H1 (cell line): ENCODE data around the gene AHI1. TPM values are rescaled to one million over a fixed set of nuclear protein-coding genes. Genes with fewer than 3 reads are reported as not detected.

ENCODE experiments used
- CTCF ChIA-PET: fragments of 300-600 bp; sonication (Branson Sonifier 250); formaldehyde crosslinking; loops from one replicate; lab custom pipeline; 2021; ENCODE audit not compliant: partially characterized antibody; lab: Charles Lee
- POLR2A ChIA-PET: fragments of 300-600 bp; sonication (Branson Sonifier 250); formaldehyde crosslinking; loops from one replicate; lab custom pipeline; 2021; ENCODE audit warnings: inconsistent platforms; ENCODE audit not compliant: partially characterized antibody; lab: Charles Lee
- DNase-seq, 2 experiments: peaks; one replicate each; pipeline versions ENCODE4 v3.0.0 to v3.0.0-alpha.2; 2010 to 2022; ENCODE audit warnings: low spot score in 2 of 2, low read depth in 1 of 2, mixed read lengths in 1 of 2
- FAIRE-seq: peaks from 2 replicates; lab custom pipeline; 2011; peaks lifted over from hg19 to GRCh38; lab: Jason Lieb, UNC
- H2AFZ ChIP-seq: 2 replicates; pipeline ENCODE4 v1.8.1; 2012; ENCODE audit warnings: low read length, inconsistent platforms
- H2AK5ac ChIP-seq: 2 replicates; pipeline ENCODE4 v1.6.1; 2013; ENCODE audit warnings: low read depth, low read length
- H2BK120ac ChIP-seq: replicated peaks from 2 replicates; pipeline ENCODE3; 2013; ENCODE audit warnings: low read depth, low read length, inconsistent platforms
- H2BK12ac ChIP-seq: 2 replicates; pipeline ENCODE4 v1.6.1; 2013; ENCODE audit warnings: low read depth, low read length
- H2BK15ac ChIP-seq: 2 replicates; pipeline ENCODE4 v1.6.1; 2013; ENCODE audit warnings: low read length
- H2BK20ac ChIP-seq: 2 replicates; pipeline ENCODE4 v1.6.1; 2013; ENCODE audit warnings: low read length
- H2BK5ac ChIP-seq: 2 replicates; pipeline ENCODE4 v1.6.1; 2013; ENCODE audit warnings: low read depth, low read length
- H3K14ac ChIP-seq: 2 replicates; pipeline ENCODE4 v1.6.1; 2013; ENCODE audit warnings: inconsistent platforms; ENCODE audit not compliant: insufficient read length
- H3K18ac ChIP-seq: 2 replicates; pipeline ENCODE4 v1.6.1; 2013; ENCODE audit warnings: low read length; ENCODE audit errors: extremely low read depth
- H3K23ac ChIP-seq: 2 replicates; pipeline ENCODE4 v1.6.1; 2013; ENCODE audit warnings: inconsistent platforms; ENCODE audit not compliant: insufficient read length
- H3K23me2 ChIP-seq: 2 replicates; pipeline ENCODE4 v1.6.1; 2013; ENCODE audit warnings: low read depth, low read length
- H3K27ac ChIP-seq: 2 replicates; pipeline ENCODE4 v1.6.1; 2011; ENCODE audit warnings: low read depth, low read length, inconsistent platforms
- H3K27me3 ChIP-seq, 4 experiments: replicated peaks in 1 of 4; 1 replicate in 1 of 4; 2 replicates in 3 of 4; pipeline versions ENCODE4 v1.6.1 to v1.8.1; 2011 to 2013; ENCODE audit warnings: low read length in 3 of 4, mild to moderate bottlenecking in 3 of 4, inconsistent platforms in 2 of 4, mixed read lengths in 2 of 4, moderate library complexity in 1 of 4; ENCODE audit not compliant: control insufficient read depth in 3 of 4, insufficient read depth in 3 of 4; ENCODE audit errors: extremely low read depth in 1 of 4
- H3K36me3 ChIP-seq, 4 experiments: 2 replicates each; pipeline versions ENCODE4 v1.6.1 to v1.8.1; 2011 to 2013; ENCODE audit warnings: mild to moderate bottlenecking in 4 of 4, low read length in 3 of 4, moderate library complexity in 2 of 4, control low read depth in 1 of 4, inconsistent platforms in 1 of 4; ENCODE audit not compliant: insufficient read depth in 4 of 4, control insufficient read depth in 2 of 4
- H3K4ac ChIP-seq: replicated peaks from 2 replicates; pipeline ENCODE3; 2013; ENCODE audit warnings: low read length, low read depth, mixed read lengths, inconsistent platforms; ENCODE audit not compliant: insufficient read length
- H3K4me1 ChIP-seq, 4 experiments: replicated peaks in 1 of 4; 1 replicate in 1 of 4; 2 replicates in 3 of 4; pipeline versions ENCODE4 v1.6.1 to v1.8.1; 2011 to 2013; ENCODE audit warnings: low read length in 3 of 4, inconsistent platforms in 2 of 4, mixed read lengths in 1 of 4; ENCODE audit not compliant: insufficient read depth in 4 of 4, control insufficient read depth in 3 of 4
- H3K4me2 ChIP-seq, 2 experiments: 2 replicates each; pipeline versions ENCODE4 v1.6.1 to v1.8.1; 2011 to 2013; ENCODE audit warnings: low read depth in 2 of 2, low read length in 2 of 2, control low read depth in 1 of 2, inconsistent platforms in 1 of 2, mild to moderate bottlenecking in 1 of 2; ENCODE audit not compliant: insufficient read depth in 1 of 2
- H3K4me3 ChIP-seq, 4 experiments: fragments of 200-600, 300-600 bp in 1 of 4; sonication (generic), shearing (Covaris generic), sonication (Bioruptor Twin) in 1 of 4; 2 replicates each; pipeline versions ENCODE4 v1.5.1 to v1.8.1; 2011 to 2016; ENCODE audit warnings: low read length in 4 of 4, low read depth in 3 of 4, control low read depth in 2 of 4, inconsistent platforms in 2 of 4, mild to moderate bottlenecking in 2 of 4, mixed read lengths in 1 of 4, moderate library complexity in 1 of 4; ENCODE audit not compliant: insufficient read depth in 2 of 4; ENCODE audit errors: extremely low read depth in 1 of 4
- H3K56ac ChIP-seq: replicated peaks from 2 replicates; pipeline ENCODE3; 2013; ENCODE audit warnings: low read depth, mild to moderate bottlenecking, mixed read lengths, low read length, inconsistent platforms; ENCODE audit not compliant: insufficient read length
- H3K79me1 ChIP-seq: 2 replicates; pipeline ENCODE4 v1.6.1; 2013; ENCODE audit warnings: low read depth, low read length, control low read depth
- H3K79me2 ChIP-seq, 2 experiments: 2 replicates each; pipeline versions ENCODE4 v1.6.1 to v1.8.1; 2012 to 2013; ENCODE audit warnings: low read length in 2 of 2, mild to moderate bottlenecking in 2 of 2, inconsistent platforms in 1 of 2; ENCODE audit not compliant: insufficient read depth in 2 of 2, control insufficient read depth in 1 of 2
- H3K9ac ChIP-seq, 4 experiments: replicated peaks in 1 of 4; 1 replicate in 1 of 4; 2 replicates in 3 of 4; pipeline versions ENCODE4 v1.6.1 to v1.8.1; 2011 to 2013; ENCODE audit warnings: low read depth in 3 of 4, low read length in 3 of 4, control low read depth in 2 of 4, mild to moderate bottlenecking in 2 of 4, moderate library complexity in 2 of 4, inconsistent platforms in 1 of 4; ENCODE audit errors: extremely low read depth in 1 of 4
- H3K9me3 ChIP-seq, 2 experiments: 2 replicates each; pipeline versions ENCODE4 v1.6.1 to v1.8.1; 2012 to 2013; ENCODE audit warnings: mild to moderate bottlenecking in 2 of 2, moderate library complexity in 2 of 2, control low read depth in 1 of 2, inconsistent platforms in 1 of 2, low read depth in 1 of 2, low read length in 1 of 2, mixed read lengths in 1 of 2; ENCODE audit not compliant: insufficient read depth in 2 of 2
- H4K20me1 ChIP-seq, 2 experiments: replicated peaks in 1 of 2; 2 replicates each; pipeline versions ENCODE3 to v1.8.1; 2011 to 2013; ENCODE audit warnings: inconsistent platforms in 2 of 2, low read length in 2 of 2, mild to moderate bottlenecking in 1 of 2; ENCODE audit not compliant: insufficient read depth in 2 of 2, control insufficient read depth in 1 of 2
- H4K5ac ChIP-seq: 2 replicates; pipeline ENCODE4 v1.6.1; 2013; ENCODE audit warnings: low read length, low read depth, mixed read lengths, inconsistent platforms; ENCODE audit not compliant: insufficient read length
- H4K8ac ChIP-seq: 2 replicates; pipeline ENCODE4 v1.8.0; 2013; ENCODE audit warnings: mild to moderate bottlenecking, moderate library complexity, low read length, inconsistent platforms; ENCODE audit not compliant: insufficient read depth; ENCODE audit errors: extremely low read depth
- H4K91ac ChIP-seq: replicated peaks from 2 replicates; pipeline ENCODE3; 2013; ENCODE audit warnings: low read length, mixed read lengths, inconsistent platforms; ENCODE audit not compliant: insufficient read length
- BRCA1 ChIP-seq: IDR thresholded peaks from 2 replicates; pipeline ENCODE4 v1.6.1; 2012; ENCODE audit warnings: low read depth, low read length, improper control_type of control experiment
- CEBPB ChIP-seq: IDR thresholded peaks from 2 replicates; pipeline ENCODE4 v1.6.1; 2012; ENCODE audit warnings: low read depth, low read length
- CHD1 ChIP-seq: IDR thresholded peaks from 2 replicates; pipeline ENCODE4 v1.6.1; 2012; ENCODE audit warnings: low read depth, low read length, improper control_type of control experiment
- CHD2 ChIP-seq: IDR thresholded peaks from 2 replicates; pipeline ENCODE4 v1.6.1; 2012; ENCODE audit warnings: low read length, improper control_type of control experiment
- NANOG ChIP-seq: IDR thresholded peaks from 2 replicates; pipeline ENCODE4 v1.6.1; 2011; ENCODE audit warnings: low read length, low read depth, mild to moderate bottlenecking, inconsistent platforms; ENCODE audit not compliant: insufficient read depth, poor library complexity, severe bottlenecking
- RAD21 ChIP-seq, 2 experiments: IDR thresholded peaks in 1 of 2; conservative IDR thresholded peaks in 1 of 2; 2 replicates each; pipeline ENCODE4 v1.6.1; 2011; ENCODE audit warnings: low read depth in 2 of 2, low read length in 2 of 2, improper control_type of control experiment in 1 of 2, inconsistent platforms in 1 of 2, mild to moderate bottlenecking in 1 of 2, moderate library complexity in 1 of 2
- RFX5 ChIP-seq: IDR thresholded peaks from 2 replicates; pipeline ENCODE4 v1.6.1; 2011; ENCODE audit warnings: low read depth, low read length, improper control_type of control experiment, borderline replicate concordance
- TAF7 ChIP-seq: optimal IDR thresholded peaks from 2 replicates; pipeline ENCODE3; 2011; ENCODE audit warnings: low read depth, mild to moderate bottlenecking, inconsistent platforms, low read length, moderate library complexity, borderline replicate concordance
- TEAD4 ChIP-seq: IDR thresholded peaks from 2 replicates; pipeline ENCODE4 v1.6.1; 2012; ENCODE audit warnings: low read depth, low read length, inconsistent platforms, mixed read lengths
- polyA plus RNA-seq, 7 experiments: library from polyadenylated mRNA; depleted of rRNA in 3 of 7; stranded (reverse) in 5 of 7; unstranded in 2 of 7; fragments of >200 nt in 5 of 7; fragments of 200-250 nt in 2 of 7; gene quantifications; 1 replicate in 5 of 7; 2 replicates in 1 of 7; 4 replicates in 1 of 7; pipeline versions ENCODE4 v1.2.1 to v1.2.3, GENCODE V29; 2011 to 2013; ENCODE audit warnings: missing spikeins in 2 of 7, mixed read lengths in 2 of 7
- total RNA-seq: library from RNA; stranded (reverse); fragmentation: NEBNext Ultra II Directional; extraction: Animal tissue kit (Norgen Biotek cat#: 25700); gene quantifications from 2 replicates; pipeline ENCODE4 v1.2.1, GENCODE V29; 2021

Gene AHI1
- total and polyA plus RNA-seq, 2 of the 8 experiments (the other 6 are each of a cell fraction or from before 2014, with no cell fraction given): 4.2 to 19.6 TPM

- Histone ChIP-seq H3K4ac (no peak overlapping the region), H2BK15ac (no peak overlapping the region), H3K14ac (no peak overlapping the region), H3K36me3 (no peaks in the 10 kb centered on the region), H3K4me2 (no peak overlapping the region), H3K9me3 (no peaks in the 10 kb centered on the region), H3K4me1 (no peaks in the 10 kb centered on the region), H3K23ac (no peak overlapping the region), H3K18ac (no peak overlapping the region), H4K20me1 (no peaks in the 10 kb centered on the region), H4K91ac (no peak overlapping the region), H2AK5ac (no peak overlapping the region), H3K27me3 (no peaks in the 10 kb centered on the region), H3K27ac (no peak overlapping the region), H4K8ac (no peak overlapping the region), H3K23me2 (no peaks in the 10 kb centered on the region), H3K79me2 (no peaks in the 10 kb centered on the region), H2BK120ac (no peak overlapping the region), H3K4me3 (no peak overlapping the region), H2AFZ (no peak overlapping the region), H2BK20ac (no peak overlapping the region), H3K9ac (no peak overlapping the region), H2BK12ac (no peak overlapping the region), H3K79me1 (no peaks in the 10 kb centered on the region), H4K5ac (no peak overlapping the region), H2BK5ac (no peak overlapping the region), H3K56ac (no peak overlapping the region)
- no peak for DNase-seq
- no peak for TF ChIP-seq CHD1
- no peak for TF ChIP-seq TEAD4
- no peak for TF ChIP-seq NANOG
- TF ChIP-seq RAD21 (IDR thresholded peaks at IDR 0.05 in 1 of 2, conservative IDR thresholded peaks at IDR 0.05 in 1 of 2; ENCODE audit: low read depth in 2 of 2, low read length in 2 of 2): no peak
- TF ChIP-seq TAF7: no peak
- TF ChIP-seq RFX5: no peak
- no peak for TF ChIP-seq BRCA1
- TF ChIP-seq CHD2: no peak
- no peak for TF ChIP-seq CEBPB
- ChIA-PET POLR2A (no interaction called here), CTCF (interaction anchor here (3.1 kb wide), 1 partner anchor 8 kb away, joined by 14 read pairs; no protein-coding TSS in a partner anchor)
- FAIRE-seq: no peak
Measured at GRCh38 chr6:135527960-135528249, 30.4 kb upstream of the AHI1 start.
